K562 (cell line): ENCODE results near the gene SMC6. TPM values are rescaled to one million over a fixed set of nuclear protein-coding genes. Genes with fewer than 3 reads are reported as not detected.
A peak's percentile ranks its signal among the peaks of the same experiment; 100 is the strongest.

Experiments used
- CBFA2T3 ChIP-seq: fragments of 450-650 bp; IDR thresholded peaks from 2 replicates; pipeline ENCODE4 v1.6.1; 2017
- CCAR2 ChIP-seq: fragments of 200-400 bp; formaldehyde crosslinking; IDR thresholded peaks from 2 replicates; pipeline ENCODE4 v1.6.1; 2017; ENCODE audit warnings: mild to moderate bottlenecking, low read depth, low read length
- CTBP1 ChIP-seq: fragments of 450-650 bp; IDR thresholded peaks from 2 replicates; pipeline ENCODE4 v1.6.1; 2016; ENCODE audit warnings: borderline replicate concordance
- DACH1 ChIP-seq: fragments of 450-650 bp; IDR thresholded peaks from 2 replicates; pipeline ENCODE4 v1.6.1; 2018; ENCODE audit not compliant: partially characterized antibody
- E2F3 ChIP-seq: fragments of 250-450 bp; sonication (Bioruptor Pico); IDR thresholded peaks from 2 replicates; pipeline ENCODE4 v1.4.0; 2020; ENCODE audit warnings: mild to moderate bottlenecking
- HDAC1 ChIP-seq, 2 experiments: fragments of 450-650 bp; IDR thresholded peaks; 2 replicates each; pipeline ENCODE4 v1.6.1; 2016 to 2017; ENCODE audit warnings: inconsistent platforms in 1 of 2, mild to moderate bottlenecking in 1 of 2, moderate library complexity in 1 of 2
- ILK ChIP-seq: fragments of 450-650 bp; IDR thresholded peaks from 2 replicates; pipeline ENCODE4 v1.6.1; 2016; ENCODE audit warnings: missing genetic modification characterization, low read depth, mild to moderate bottlenecking, missing compliant biosample characterization, moderate library complexity, borderline replicate concordance
- KAT8 ChIP-seq: fragments of 450-650 bp; IDR thresholded peaks from 2 replicates; pipeline ENCODE4 v1.6.1; 2016; ENCODE audit warnings: low read depth, mild to moderate bottlenecking
- MEIS2 ChIP-seq: fragments of 450-650 bp; IDR thresholded peaks from 2 replicates; pipeline ENCODE4 v1.6.1; 2014; ENCODE audit warnings: mild to moderate bottlenecking; ENCODE audit not compliant: partially characterized antibody
- MLX ChIP-seq, 2 experiments: fragments of 450-650 bp in 1 of 2; sonication (generic) in 1 of 2; formaldehyde crosslinking; conservative IDR thresholded peaks; 2 replicates each; pipeline versions ENCODE4 v1.4.0 to v1.8.1; 2020 to 2022; ENCODE audit warnings: mild to moderate bottlenecking in 1 of 2, missing genetic modification reagents in 1 of 2
- RB1 ChIP-seq: fragments of 450-650 bp; IDR thresholded peaks from 2 replicates; pipeline ENCODE4 v1.6.1; 2017; ENCODE audit warnings: low read depth, mild to moderate bottlenecking
- RFX5 ChIP-seq: IDR thresholded peaks from 2 replicates; pipeline ENCODE4 v1.6.1; 2011; ENCODE audit warnings: low read depth, mild to moderate bottlenecking, improper control_type of control experiment, low read length
- SFPQ ChIP-seq: fragments of 200-400 bp; formaldehyde crosslinking; IDR thresholded peaks from 2 replicates; pipeline ENCODE4 v1.6.1; 2017; ENCODE audit warnings: mild to moderate bottlenecking, low read depth, low read length, moderate library complexity
- SMARCA4 ChIP-seq: fragments of 450-650 bp; IDR thresholded peaks from 2 replicates; pipeline ENCODE4 v1.6.1; 2016
- SOX6 ChIP-seq: fragments of 450-650 bp; IDR thresholded peaks from 2 replicates; pipeline ENCODE4 v1.6.1; 2014; ENCODE audit warnings: mild to moderate bottlenecking
- SRSF1 ChIP-seq: fragments of 200-400 bp; formaldehyde crosslinking; IDR thresholded peaks from 2 replicates; pipeline ENCODE4 v1.6.1; 2017; ENCODE audit warnings: mild to moderate bottlenecking, low read depth, low read length, moderate library complexity
- TAL1 ChIP-seq: fragments of 450-650 bp; IDR thresholded peaks from 2 replicates; pipeline ENCODE4 v1.6.1; 2016; ENCODE audit warnings: mild to moderate bottlenecking
- YY1 ChIP-seq, 3 experiments: IDR thresholded peaks; 2 replicates each; pipeline ENCODE4 v1.6.1; 2011; ENCODE audit warnings: low read length in 2 of 3, mild to moderate bottlenecking in 2 of 3, moderate library complexity in 2 of 3, borderline replicate concordance in 1 of 3, control low read depth in 1 of 3, low read depth in 1 of 3; ENCODE audit not compliant: insufficient read depth in 3 of 3, insufficient replicate concordance in 2 of 3, control insufficient read depth in 1 of 3, insufficient read length in 1 of 3; ENCODE audit errors: extremely low read depth in 1 of 3
- ZNF57 ChIP-seq: fragments of 450-650 bp; formaldehyde crosslinking; IDR thresholded peaks from 2 replicates; pipeline ENCODE4 v1.4.0; 2020; ENCODE audit warnings: mild to moderate bottlenecking, moderate library complexity
- ZNF780A ChIP-seq: fragments of 250-450 bp; sonication (Bioruptor Pico); IDR thresholded peaks from 2 replicates; pipeline ENCODE4 v1.5.0; 2021; ENCODE audit warnings: mild to moderate bottlenecking
- polyA plus RNA-seq, 8 experiments: library from polyadenylated mRNA; depleted of rRNA in 4 of 8; stranded (reverse) in 5 of 8; unstranded in 3 of 8; fragments of >200 nt; fragmentation: Nextera tagmentation in 2 of 8; fragmentation: Illumina TruSeq in 1 of 8; extraction: Ambion mirVana in 2 of 8; extraction: Trizol in 1 of 8; gene quantifications; 2 replicates each; pipeline versions ENCODE4 v1.2.1 to v1.2.3, GENCODE V29; 2011 to 2014; ENCODE audit warnings: inconsistent platforms in 1 of 8, missing spikeins in 1 of 8
- total RNA-seq, 7 experiments: library from RNA; depleted of rRNA in 6 of 7; stranded (reverse); fragments of >200 nt in 6 of 7; fragmentation: Illumina TruSeq in 2 of 7; extraction: Trizol in 2 of 7; gene quantifications; 2 replicates each; pipeline versions ENCODE4 v1.2.1 to v1.2.3, GENCODE V29; 2011 to 2021; ENCODE audit warnings: low replicate concordance in 1 of 7
- TF ChIP-seq, protein P1 (sequence below): fragments of 200-800 bp; sonication (Bioruptor generic); IDR thresholded peaks from 2 replicates; pipeline ENCODE4 v1.6.1; 2017; ENCODE audit warnings: missing genetic modification characterization, missing compliant biosample characterization
- TF ChIP-seq, protein P2 (sequence below): sonication (generic); formaldehyde crosslinking; IDR thresholded peaks from 2 replicates; pipeline ENCODE4 v1.8.0; 2022; ENCODE audit warnings: missing genetic modification reagents, mild to moderate bottlenecking, borderline replicate concordance
- TF ChIP-seq, protein P3 (sequence below): sonication (generic); formaldehyde crosslinking; IDR thresholded peaks from 2 replicates; pipeline ENCODE4 v1.8.1; 2023; ENCODE audit warnings: mild to moderate bottlenecking, missing genetic modification reagents, moderate library complexity

SMC6 gene
- total and polyA plus RNA-seq, 9 of the 15 experiments (the other 6 are each of a cell fraction or from before 2014, with no cell fraction given) = 14.2 to 75.9 (median 47.7) TPM

- TF ChIP-seq SFPQ (no peak), ILK (tag) (no peak), HDAC1 (IDR thresholded peaks at IDR 0.05) (0 out of 4 replicates have a peak, but pooled peaks of 1 of the 2 experiments have one; percentile 39), CTBP1 (no peak), KAT8 (no peak), MLX (CRISPR knock-in tag; conservative IDR thresholded peaks at IDR 0.05) (no peak), SMARCA4 (peak; percentile 32; the same call in 1 of the 2 replicates), SRSF1 (no peak), SOX6 (no peak), CBFA2T3 (peak; percentile 54), RFX5 (no peak), YY1 (IDR thresholded peaks at IDR 0.05; ENCODE audit: borderline replicate concordance in 1 of 3, control insufficient read depth in 1 of 3, extremely low read depth in 1 of 3, insufficient read depth in 3 of 3, insufficient read length in 1 of 3, insufficient replicate concordance in 2 of 3, low read depth in 1 of 3, low read length in 2 of 3) (no peak), RB1 (no peak), ZNF57 (CRISPR knock-in tag) (no peak), E2F3 (no peak), MEIS2 (peak; percentile 56), CCAR2 (no peak), DACH1 (no peak), TAL1 (no peak), ZNF780A (no peak)
- TF ChIP-seq, protein P1, sequence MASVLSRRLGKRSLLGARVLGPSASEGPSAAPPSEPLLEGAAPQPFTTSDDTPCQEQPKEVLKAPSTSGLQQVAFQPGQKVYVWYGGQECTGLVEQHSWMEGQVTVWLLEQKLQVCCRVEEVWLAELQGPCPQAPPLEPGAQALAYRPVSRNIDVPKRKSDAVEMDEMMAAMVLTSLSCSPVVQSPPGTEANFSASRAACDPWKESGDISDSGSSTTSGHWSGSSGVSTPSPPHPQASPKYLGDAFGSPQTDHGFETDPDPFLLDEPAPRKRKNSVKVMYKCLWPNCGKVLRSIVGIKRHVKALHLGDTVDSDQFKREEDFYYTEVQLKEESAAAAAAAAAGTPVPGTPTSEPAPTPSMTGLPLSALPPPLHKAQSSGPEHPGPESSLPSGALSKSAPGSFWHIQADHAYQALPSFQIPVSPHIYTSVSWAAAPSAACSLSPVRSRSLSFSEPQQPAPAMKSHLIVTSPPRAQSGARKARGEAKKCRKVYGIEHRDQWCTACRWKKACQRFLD (CRISPR knock-in tag) = no peak
- TF ChIP-seq, protein P2, sequence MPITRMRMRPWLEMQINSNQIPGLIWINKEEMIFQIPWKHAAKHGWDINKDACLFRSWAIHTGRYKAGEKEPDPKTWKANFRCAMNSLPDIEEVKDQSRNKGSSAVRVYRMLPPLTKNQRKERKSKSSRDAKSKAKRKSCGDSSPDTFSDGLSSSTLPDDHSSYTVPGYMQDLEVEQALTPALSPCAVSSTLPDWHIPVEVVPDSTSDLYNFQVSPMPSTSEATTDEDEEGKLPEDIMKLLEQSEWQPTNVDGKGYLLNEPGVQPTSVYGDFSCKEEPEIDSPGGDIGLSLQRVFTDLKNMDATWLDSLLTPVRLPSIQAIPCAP (CRISPR knock-in tag) = no peak
- TF ChIP-seq, protein P3, sequence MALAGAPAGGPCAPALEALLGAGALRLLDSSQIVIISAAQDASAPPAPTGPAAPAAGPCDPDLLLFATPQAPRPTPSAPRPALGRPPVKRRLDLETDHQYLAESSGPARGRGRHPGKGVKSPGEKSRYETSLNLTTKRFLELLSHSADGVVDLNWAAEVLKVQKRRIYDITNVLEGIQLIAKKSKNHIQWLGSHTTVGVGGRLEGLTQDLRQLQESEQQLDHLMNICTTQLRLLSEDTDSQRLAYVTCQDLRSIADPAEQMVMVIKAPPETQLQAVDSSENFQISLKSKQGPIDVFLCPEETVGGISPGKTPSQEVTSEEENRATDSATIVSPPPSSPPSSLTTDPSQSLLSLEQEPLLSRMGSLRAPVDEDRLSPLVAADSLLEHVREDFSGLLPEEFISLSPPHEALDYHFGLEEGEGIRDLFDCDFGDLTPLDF (CRISPR knock-in tag) = no peak
Observed at GRCh38 chr2:17710547-17711248, 42.9 kb downstream of the SMC6 start (continued).
